Natural killer cell treated with Interleukin-12 subunit alpha and Interleukin-12 subunit beta and Interleukin-15 and Interleukin-18, amount 100 ng/mL, for 72 hours (primary cell): Measurements from ENCODE around the gene TF. TPM values are rescaled to one million over a fixed set of nuclear protein-coding genes. Genes with fewer than 3 reads are reported as not detected.
A peak's percentile ranks its signal among the peaks of the same experiment; 100 is the strongest.

Experiments
- ATAC-seq, 2 donors: fragments of 150-1000 bp; cut with Tn5 transposase in 1 of 2; sonication (Bioruptor Pico), chemical (Tn5 transposase) in 1 of 2; 2 replicates each; pipeline ENCODE4 v1.10.0; 2021
- DNase-seq: peaks from one replicate; pipeline ENCODE4 v3.0.0; 2022; ENCODE audit warnings: low spot score
- H3K27ac Mint-ChIP-seq, 2 donors: 1 replicate in 1 of 2; 2 replicates in 1 of 2; pipeline ENCODE4 v1.8.0; 2022; ENCODE audit warnings: mixed read lengths in 2 of 2, mild to moderate bottlenecking in 1 of 2, moderate library complexity in 1 of 2
- H3K27me3 Mint-ChIP-seq, 2 donors: 1 replicate in 1 of 2; 2 replicates in 1 of 2; pipeline ENCODE4 v1.8.0; 2022; ENCODE audit warnings: mixed read lengths in 2 of 2
- H3K36me3 Mint-ChIP-seq: one replicate; pipeline ENCODE4 v1.8.0; 2022; ENCODE audit warnings: mixed read lengths
- H3K4me1 Mint-ChIP-seq, 2 donors: 1 replicate in 1 of 2; 2 replicates in 1 of 2; pipeline ENCODE4 v1.8.0; 2022; ENCODE audit warnings: low read depth in 2 of 2, mixed read lengths in 2 of 2, mild to moderate bottlenecking in 1 of 2
- H3K4me3 Mint-ChIP-seq: one replicate; pipeline ENCODE4 v1.8.0; 2022; ENCODE audit warnings: mixed read lengths
- H3K9me3 Mint-ChIP-seq: 2 replicates; pipeline ENCODE4 v1.8.0; 2022; ENCODE audit warnings: mixed read lengths
- total RNA-seq, 2 donors: library from RNA; stranded (reverse); gene quantifications; one replicate each; pipeline ENCODE4 v1.2.3, GENCODE V29; 2022

The TF gene
- total RNA-seq, 2 donors from 2014 or later: 0.78 to 0.98 TPM

DNA sequence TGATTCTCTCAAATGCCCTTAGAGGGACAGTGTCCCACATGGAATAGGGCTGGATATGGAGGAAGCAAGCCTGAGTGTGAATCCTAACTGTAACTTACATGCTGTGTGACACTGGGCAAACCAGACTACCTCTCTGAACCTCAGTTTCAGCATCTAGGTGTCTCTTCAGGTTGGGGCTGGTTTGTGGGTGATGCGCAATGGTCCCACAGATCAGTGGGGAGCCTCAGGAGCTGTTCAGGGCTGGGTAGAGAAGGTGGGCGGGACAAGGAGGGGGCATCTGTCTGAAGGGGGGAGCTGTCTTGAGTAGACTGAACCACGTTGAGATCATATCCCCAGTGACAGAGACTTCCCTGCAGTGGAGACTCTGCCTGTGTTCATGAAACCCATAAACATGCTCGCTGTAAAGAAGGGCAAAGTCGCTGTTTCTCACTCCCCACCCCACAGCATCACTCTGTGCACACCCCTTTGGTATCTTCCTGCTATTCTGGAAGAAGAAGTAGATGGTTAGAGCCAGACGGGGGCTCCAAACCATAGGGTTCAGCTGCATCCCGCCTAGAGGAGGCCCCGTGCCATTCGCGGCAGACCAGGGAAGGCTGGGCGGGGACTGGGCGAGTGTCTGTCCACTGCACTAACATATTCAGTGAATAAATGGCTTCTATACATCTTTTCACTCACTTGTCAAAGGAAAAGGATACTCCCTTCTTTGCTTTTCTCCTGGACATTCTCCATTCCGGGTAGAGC lies 87.9 kb downstream of the TF start:
- no peak for ATAC-seq
- Mint-ChIP-seq H3K27ac (no peak overlapping the region), H3K4me3 (no peak overlapping the region), H3K36me3 (no peaks in the 10 kb centered on the region), H3K27me3 (no peaks in the 10 kb centered on the region), H3K9me3 (no peaks in the 10 kb centered on the region), H3K4me1 (no peaks in the 10 kb centered on the region)
- peak; percentile 50 for DNase-seq

DNA sequence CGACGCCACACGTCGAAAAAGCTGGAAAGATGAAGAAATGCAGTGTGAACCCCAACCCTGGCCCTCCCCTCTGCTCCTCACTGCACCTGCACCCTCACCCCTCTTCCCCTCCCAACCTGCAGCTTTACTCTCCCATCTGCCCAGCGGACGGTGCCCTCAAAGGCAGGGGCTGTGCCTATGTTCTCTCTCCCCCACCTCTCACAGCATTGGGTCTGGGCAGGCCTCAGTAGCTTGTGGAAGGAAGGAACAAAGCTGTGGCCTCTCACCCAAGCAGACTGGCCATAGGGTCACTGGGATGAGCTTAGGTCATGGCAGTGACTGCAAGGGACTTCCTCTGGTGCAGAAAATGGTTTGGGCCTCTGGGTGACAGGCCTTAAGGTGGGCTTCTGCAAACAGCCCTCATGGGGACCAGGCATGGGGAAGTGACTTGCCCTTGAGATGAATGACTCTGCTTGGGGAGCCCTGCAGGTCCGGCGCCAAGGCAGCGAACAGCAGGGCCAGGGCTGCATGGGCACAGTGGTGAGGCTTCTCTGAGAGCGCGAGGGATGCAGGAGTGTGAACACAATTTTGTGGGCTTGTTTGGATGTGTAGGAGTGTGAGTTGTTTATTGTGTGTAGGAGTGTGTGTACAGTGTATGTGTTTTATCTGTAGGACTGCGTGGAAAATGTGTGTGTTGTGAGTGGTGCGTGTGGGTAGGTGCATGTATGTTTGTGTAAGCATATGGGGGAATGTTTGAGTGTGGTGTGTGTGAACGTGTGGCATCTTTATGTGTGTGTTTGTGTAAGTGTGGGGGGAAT lies 88.6 kb downstream of the TF start:
- Mint-ChIP-seq H3K4me3 (no peak overlapping the region), H3K27ac (no peak overlapping the region), H3K9me3 (no peaks in the 10 kb centered on the region), H3K27me3 (no peaks in the 10 kb centered on the region), H3K4me1 (no peaks in the 10 kb centered on the region), H3K36me3 (no peaks in the 10 kb centered on the region)
- ATAC-seq: no peak
- peak; percentile 41 for DNase-seq

DNA sequence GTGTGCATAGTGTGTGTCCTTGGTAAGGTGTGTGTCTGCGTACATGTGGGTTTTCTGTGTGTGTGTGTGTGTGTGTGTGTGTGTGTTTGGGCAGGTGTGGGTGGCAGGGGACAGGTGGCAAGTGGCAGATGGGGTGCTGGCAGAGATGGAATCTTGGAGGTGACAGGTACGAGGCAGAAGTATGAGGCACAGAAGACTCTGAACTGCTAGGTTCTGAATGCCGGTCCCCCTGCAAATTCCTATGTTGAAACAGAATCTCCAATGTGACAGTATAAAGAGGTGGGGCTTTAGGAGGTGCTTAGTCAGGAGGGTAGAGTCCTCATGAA lies 89.2 kb downstream of the TF start:
- Mint-ChIP-seq H3K27ac (no peak overlapping the region), H3K4me3 (no peak overlapping the region), H3K4me1 (no peaks in the 10 kb centered on the region), H3K36me3 (no peaks in the 10 kb centered on the region), H3K9me3 (no peaks in the 10 kb centered on the region), H3K27me3 (no peaks in the 10 kb centered on the region)
- DNase-seq (no peak), ATAC-seq (no peak)

DNA sequence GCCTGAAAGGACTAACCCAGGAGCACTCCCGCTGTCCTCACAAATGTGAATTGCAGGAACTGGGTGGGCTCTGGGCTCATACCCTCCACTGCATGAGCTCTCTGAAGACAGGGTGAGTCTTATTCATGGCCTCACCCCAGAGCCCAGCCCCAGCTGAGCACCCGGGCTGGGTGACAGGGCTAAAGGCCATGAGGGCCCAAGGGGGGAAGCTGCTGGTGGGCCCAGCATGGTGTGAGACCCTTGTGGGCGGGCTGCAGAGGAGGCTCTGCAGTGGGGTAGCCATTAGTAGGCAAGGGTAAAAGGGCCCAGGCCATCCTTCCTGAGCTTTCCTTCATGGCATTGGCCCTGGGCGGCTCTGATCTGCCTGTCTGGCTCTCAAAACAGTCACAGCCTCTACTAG lies 89.8 kb downstream of the TF start:
- no peaks in the 10 kb centered on the region for H3K4me1 Mint-ChIP-seq
- H3K27me3 Mint-ChIP-seq: no peaks in the 10 kb centered on the region
- H3K4me3 Mint-ChIP-seq: no peak overlapping the region
- no peaks in the 10 kb centered on the region for H3K36me3 Mint-ChIP-seq
- ATAC-seq: no peak
- H3K27ac Mint-ChIP-seq: no peak overlapping the region
- no peaks in the 10 kb centered on the region for H3K9me3 Mint-ChIP-seq
- DNase-seq: no peak

DNA sequence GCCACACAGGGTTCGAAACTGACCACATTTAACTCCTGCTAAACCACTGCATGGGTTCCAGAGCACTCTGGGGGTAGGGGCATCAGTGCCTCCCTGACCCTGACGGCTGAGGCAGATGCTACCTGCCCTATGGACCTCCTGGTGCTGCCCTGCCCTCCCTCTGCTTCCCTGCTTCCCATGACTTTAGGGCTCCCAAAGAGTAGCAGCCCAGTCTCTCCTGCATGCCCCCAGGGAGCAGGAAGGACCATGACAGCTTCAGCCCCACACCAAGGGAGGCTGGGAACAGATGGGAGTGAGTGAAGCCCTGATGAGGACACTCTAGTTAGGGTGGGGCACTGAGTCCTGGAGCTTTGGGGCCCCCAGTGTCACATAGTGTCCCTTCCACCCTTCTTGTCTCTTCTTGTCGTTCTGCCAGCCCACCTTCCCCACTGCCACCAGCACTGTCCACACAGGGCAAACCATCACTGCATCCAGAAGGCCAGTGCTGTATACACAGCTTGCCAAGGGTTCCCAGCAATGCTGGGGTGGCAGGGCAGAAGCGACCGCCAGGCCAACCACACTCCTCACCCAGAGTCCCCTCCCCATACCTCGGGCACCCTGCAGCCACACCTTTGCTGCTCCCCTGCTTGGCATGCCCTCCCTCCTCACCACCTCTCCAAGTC lies 90.4 kb downstream of the TF start:
- ATAC-seq: no peak
- Mint-ChIP-seq H3K27me3 (no peaks in the 10 kb centered on the region), H3K27ac (no peak overlapping the region), H3K36me3 (no peaks in the 10 kb centered on the region), H3K9me3 (no peaks in the 10 kb centered on the region), H3K4me3 (no peak overlapping the region), H3K4me1 (no peaks in the 10 kb centered on the region)
- peak; percentile 26 for DNase-seq

DNA sequence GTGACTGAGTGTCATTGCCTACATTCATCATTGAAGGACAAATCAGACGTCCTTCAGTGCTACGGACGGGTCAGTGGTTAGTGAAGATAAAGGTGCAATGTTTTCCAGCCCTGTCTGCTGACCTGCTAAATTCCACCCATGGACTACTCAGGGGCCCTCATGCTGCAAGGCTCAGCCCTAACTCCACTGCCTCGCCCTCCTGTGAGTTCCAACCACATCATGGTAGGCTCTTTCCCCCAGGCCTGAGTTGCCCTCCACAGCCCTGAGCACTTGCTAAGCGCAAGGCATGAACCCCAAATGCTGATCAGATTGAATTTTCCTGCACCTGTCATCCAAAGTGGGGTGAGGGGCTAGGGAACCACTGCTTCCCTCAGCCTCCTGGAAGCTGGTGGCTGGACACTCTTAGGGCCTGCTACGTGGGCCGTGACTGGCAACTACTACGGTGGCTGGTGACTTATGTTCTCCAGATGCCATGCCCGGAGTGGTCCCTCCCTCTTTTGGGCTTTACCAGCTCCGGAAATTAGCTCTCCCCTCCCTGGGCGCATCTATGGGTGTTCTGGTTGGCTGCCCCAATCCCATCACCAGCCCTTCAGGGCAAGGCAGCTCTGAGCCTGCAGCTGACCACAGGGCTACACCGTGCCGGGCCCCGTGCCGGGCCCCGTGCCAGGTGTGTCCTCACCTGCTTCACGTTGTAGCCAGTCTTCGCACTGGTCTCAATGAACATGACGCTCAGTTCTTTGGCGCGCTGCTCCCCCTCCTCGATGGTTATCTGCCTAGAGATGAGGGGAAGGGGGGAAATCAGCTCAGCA lies 91.5 kb downstream of the TF start:
- Mint-ChIP-seq H3K4me1 (no peaks in the 10 kb centered on the region), H3K36me3 (no peaks in the 10 kb centered on the region), H3K9me3 (no peaks in the 10 kb centered on the region), H3K27ac (no peak overlapping the region), H3K4me3 (no peak overlapping the region), H3K27me3 (no peaks in the 10 kb centered on the region)
- DNase-seq (peak; percentile 35), ATAC-seq (no peak)

DNA sequence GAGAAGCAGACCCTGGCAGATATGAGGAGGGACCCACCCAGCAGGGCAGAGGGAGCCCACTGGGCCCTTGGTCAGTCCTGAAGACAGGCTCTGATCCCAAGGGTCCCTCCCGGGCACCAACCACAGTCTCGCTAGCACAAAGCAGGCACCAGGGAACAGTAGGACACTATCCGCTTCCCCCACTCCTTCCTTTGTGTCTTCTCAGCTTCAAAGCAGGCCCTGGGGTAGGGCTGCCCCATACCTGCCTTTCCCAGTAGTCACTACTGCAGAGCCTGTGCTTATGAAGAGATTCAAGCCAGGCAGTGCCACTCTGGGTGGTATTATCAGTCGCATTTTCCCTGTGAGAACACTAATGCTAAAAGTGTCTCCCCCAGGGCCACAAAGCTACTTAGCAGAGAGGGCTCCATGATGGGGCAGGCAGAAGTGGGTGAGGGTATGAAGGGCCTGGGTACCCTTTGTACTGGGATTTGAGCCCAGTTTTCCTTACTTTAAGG lies 92.2 kb downstream of the TF start:
- Mint-ChIP-seq H3K4me1 (no peaks in the 10 kb centered on the region), H3K36me3 (no peaks in the 10 kb centered on the region), H3K9me3 (no peaks in the 10 kb centered on the region), H3K27ac (no peak overlapping the region), H3K27me3 (no peaks in the 10 kb centered on the region), H3K4me3 (no peak overlapping the region)
- no peak for ATAC-seq
- peak; percentile 57 for DNase-seq

DNA sequence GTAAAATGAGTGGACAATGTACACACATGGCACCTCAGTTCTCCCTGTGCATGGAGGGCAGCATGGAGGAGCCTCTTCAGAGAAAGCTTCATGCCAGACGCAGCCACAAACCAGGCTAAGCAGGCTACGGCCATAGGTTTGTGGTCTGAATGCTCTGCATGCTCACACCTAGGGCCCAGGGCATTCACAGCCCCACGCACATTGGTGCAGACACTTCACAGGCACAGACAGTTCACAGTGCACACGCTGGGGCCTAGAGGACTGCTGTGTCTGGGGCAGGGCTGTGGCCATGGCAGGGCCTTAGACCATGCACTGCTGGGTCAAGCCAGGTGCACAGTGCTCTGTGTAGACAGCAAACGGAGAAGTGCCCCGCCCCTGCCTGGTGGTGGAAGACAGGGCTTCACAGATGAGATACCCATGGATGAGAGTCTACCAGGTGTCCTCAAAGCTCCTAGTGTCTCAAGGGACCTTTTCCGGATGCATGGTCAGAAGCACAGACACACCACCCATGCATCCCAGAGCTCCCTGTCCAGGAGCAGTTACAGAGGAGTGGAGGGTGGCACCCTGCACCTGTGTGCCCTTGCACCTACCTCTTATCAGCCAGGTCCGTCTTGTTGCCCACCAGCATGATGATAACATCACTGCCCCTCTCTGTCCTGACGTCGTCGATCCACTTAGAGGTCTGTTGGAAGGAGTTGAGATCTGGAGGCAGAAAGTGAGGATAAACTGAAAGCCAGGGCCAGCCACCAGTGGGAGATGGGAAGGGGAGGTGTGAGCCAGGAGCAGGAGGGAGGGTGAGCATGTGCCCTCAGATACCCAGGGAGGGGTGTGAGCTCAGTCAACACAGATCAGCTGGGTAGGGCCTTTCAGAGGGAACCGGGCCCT lies 93.0 kb downstream of the TF start:
- ATAC-seq: no peak
- Mint-ChIP-seq H3K4me3 (no peak overlapping the region), H3K27ac (no peak overlapping the region), H3K27me3 (peaks cover 0 to 3% of the 10 kb centered on the region in 2 donors), H3K36me3 (no peaks in the 10 kb centered on the region), H3K9me3 (no peaks in the 10 kb centered on the region), H3K4me1 (no peaks in the 10 kb centered on the region)
- DNase-seq: peak; percentile 54

DNA sequence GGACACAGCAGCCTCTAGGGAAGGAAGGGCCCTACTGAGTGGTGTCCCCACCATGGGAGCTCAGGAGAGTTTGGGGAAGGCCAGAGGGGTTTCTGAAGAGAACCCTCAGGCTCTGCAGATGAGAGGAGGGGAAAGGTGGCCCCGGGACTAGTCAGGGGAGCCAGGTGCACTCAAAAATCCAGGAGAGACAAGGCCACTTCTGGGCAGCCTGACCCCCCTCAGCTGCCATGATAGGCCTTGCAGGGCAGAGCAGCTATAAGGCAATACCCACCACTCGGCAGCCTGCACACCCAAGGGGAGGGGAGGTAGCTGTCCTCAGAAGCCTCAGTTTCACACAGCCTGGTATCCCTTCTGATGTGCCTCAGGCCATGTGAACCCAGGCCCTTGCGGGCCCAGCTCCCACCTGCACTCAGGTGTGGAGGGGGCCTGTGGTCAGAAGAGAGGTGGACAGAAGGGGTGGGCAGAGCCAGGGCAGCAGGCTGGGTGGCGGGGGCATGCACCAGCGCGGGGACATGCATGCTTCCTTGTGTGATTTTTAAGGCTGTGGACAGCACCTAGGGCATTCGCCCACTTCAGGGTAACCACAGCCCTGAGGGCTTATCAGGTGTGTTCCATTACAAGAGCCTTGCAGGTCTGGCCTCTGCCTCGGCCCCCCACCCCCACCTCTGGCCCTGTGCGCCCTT lies 94.0 kb downstream of the TF start:
- Mint-ChIP-seq H3K27me3 (peaks cover 0 to 7% of the 10 kb centered on the region in 2 donors), H3K4me3 (no peak overlapping the region), H3K36me3 (no peaks in the 10 kb centered on the region), H3K27ac (no peak overlapping the region), H3K4me1 (no peaks in the 10 kb centered on the region), H3K9me3 (no peaks in the 10 kb centered on the region)
- peak; percentile 58 for DNase-seq
- ATAC-seq: no peak

DNA sequence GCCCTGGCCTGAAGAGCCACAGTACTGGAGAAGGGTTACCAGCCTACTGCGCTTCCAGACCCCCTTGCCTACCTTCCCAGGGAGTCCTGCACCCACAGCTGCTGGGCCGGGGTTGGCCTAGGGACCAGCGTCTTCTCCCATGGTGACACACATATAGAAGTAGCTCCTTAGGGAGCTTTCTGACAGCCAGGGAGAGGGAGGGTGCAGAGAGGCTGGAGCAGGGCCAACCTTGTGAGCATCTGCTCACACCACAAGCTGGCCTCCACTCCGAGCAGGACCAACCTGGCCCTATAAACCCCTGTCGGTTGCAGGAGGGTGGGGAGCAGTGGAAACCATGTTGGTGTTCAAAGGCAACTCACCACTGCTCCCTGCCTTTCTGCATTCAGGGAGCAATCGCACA lies 94.6 kb downstream of the TF start:
- DNase-seq (no peak), ATAC-seq (no peak)
- H3K4me3 Mint-ChIP-seq: no peak overlapping the region
- H3K27me3 Mint-ChIP-seq: peaks cover 0 to 7% of the 10 kb centered on the region in 2 donors
- H3K9me3 Mint-ChIP-seq: no peaks in the 10 kb centered on the region
- no peaks in the 10 kb centered on the region for H3K4me1 Mint-ChIP-seq
- no peaks in the 10 kb centered on the region for H3K36me3 Mint-ChIP-seq
- no peak overlapping the region for H3K27ac Mint-ChIP-seq

DNA sequence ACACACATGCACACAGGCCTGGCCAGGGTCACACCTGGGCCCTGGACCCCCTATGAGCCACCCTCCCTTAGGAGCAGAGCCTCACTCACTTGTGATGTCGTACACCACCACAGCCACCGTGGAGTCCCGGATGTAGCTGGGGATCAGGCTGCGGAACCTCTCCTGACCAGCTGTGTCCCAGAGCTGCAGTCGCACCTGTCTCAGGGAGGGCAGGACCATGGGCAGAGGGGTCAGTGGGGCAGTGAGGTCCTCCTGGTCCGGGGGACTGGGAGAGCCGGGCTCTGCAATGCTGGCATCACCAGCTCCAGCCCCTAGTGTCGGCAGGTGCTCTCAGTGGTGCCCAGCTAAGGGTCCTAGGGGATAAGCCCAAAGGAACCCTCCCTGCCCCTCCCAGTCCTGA lies 95.0 kb downstream of the TF start:
- H3K36me3 Mint-ChIP-seq: no peaks in the 10 kb centered on the region
- ATAC-seq (no peak), DNase-seq (peak; percentile 56)
- H3K4me1 Mint-ChIP-seq: no peaks in the 10 kb centered on the region
- H3K27ac Mint-ChIP-seq: no peak overlapping the region
- H3K4me3 Mint-ChIP-seq: no peak overlapping the region
- H3K9me3 Mint-ChIP-seq: no peaks in the 10 kb centered on the region
- peaks cover 0 to 9% of the 10 kb centered on the region in 2 donors for H3K27me3 Mint-ChIP-seq

DNA sequence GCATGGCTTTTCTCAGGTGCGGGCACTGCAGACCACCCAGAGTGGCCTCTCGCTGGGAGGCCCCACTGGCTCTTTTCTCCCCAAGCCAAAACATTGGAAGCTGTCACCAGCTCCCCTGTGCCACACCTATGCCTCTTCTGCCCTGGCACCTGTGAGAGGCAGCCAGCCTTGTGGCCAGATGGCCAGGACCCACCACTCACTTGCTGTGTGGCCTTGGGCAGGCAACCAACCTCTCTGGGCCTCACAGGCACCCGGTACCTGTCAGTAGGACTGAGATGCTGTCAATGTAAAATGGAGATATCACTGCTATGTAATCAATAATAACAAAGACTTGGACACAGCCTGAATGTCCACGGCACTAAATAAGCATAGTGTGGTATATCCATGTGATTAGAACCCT lies 96.0 kb downstream of the TF start:
- no peaks in the 10 kb centered on the region for H3K36me3 Mint-ChIP-seq
- no peak for ATAC-seq
- H3K9me3 Mint-ChIP-seq: no peaks in the 10 kb centered on the region
- H3K27ac Mint-ChIP-seq: no peak overlapping the region
- no peak overlapping the region for H3K4me3 Mint-ChIP-seq
- DNase-seq: no peak
- peaks cover 3 to 15% of the 10 kb centered on the region in 2 donors for H3K27me3 Mint-ChIP-seq
- no peaks in the 10 kb centered on the region for H3K4me1 Mint-ChIP-seq
